ENCODE data around the gene DAZAP1.

The DAZAP1 gene

GRCh38 chr19:1377176-1377964, 30.0 kb upstream of the DAZAP1 start:
- no peak for DNase-seq (ENCODE audit: low read depth)

GRCh38 chr19:1377965-1378785, 29.2 kb upstream of the DAZAP1 start:
- DNase-seq (ENCODE audit: low read depth): no peak

- no peak for DNase-seq (ENCODE audit: low read depth)
Observed at GRCh38 chr19:1379126-1379905, 28.1 kb upstream of the DAZAP1 start.

GRCh38 chr19:1379961-1380489, 27.4 kb upstream of the DAZAP1 start:
- DNase-seq (ENCODE audit: low read depth): no peak

GRCh38 chr19:1382250-1382649, 25.1 kb upstream of the DAZAP1 start:
- DNase-seq (ENCODE audit: low read depth): no peak

GRCh38 chr19:1383017-1383311, 24.4 kb upstream of the DAZAP1 start:
- no peak for DNase-seq (ENCODE audit: low read depth)

- DNase-seq (ENCODE audit: low read depth): peak; percentile 87
Observed at GRCh38 chr19:1383312-1384084, 23.9 kb upstream of the DAZAP1 start, which contains the start of gene NDUFS7. Gene NDUFS7, plus strand, starts transcription at chr19:1383907. Its CDS starts 20 bp downstream, at chr19:1383927.

GRCh38 chr19:1384085-1384462, 23.3 kb upstream of the DAZAP1 start:
- DNase-seq (ENCODE audit: low read depth): no peak

- no peak for DNase-seq (ENCODE audit: low read depth)
Observed at GRCh38 chr19:1384478-1385110, 22.8 kb upstream of the DAZAP1 start.

- no peak for DNase-seq (ENCODE audit: low read depth)
Observed at GRCh38 chr19:1385816-1386215, 21.6 kb upstream of the DAZAP1 start.

GRCh38 chr19:1386945-1387683, 20.3 kb upstream of the DAZAP1 start:
- no peak for DNase-seq (ENCODE audit: low read depth)

GRCh38 chr19:1387684-1388636, 19.4 kb upstream of the DAZAP1 start:
- DNase-seq (ENCODE audit: low read depth): no peak

GRCh38 chr19:1388637-1389026, 18.8 kb upstream of the DAZAP1 start:
- no peak for DNase-seq (ENCODE audit: low read depth)

GRCh38 chr19:1389033-1389940, 18.1 kb upstream of the DAZAP1 start:
- no peak for DNase-seq (ENCODE audit: low read depth)

GRCh38 chr19:1390890-1391423, 16.4 kb upstream of the DAZAP1 start:
- no peak for DNase-seq (ENCODE audit: low read depth)

GRCh38 chr19:1392407-1392806, 15.0 kb upstream of the DAZAP1 start:
- no peak for DNase-seq (ENCODE audit: low read depth)

- no peak for DNase-seq (ENCODE audit: low read depth)
Observed at GRCh38 chr19:1392939-1393530, 14.4 kb upstream of the DAZAP1 start.
